Measurements from ENCODE around the gene HDC. TPM values are rescaled to one million over a fixed set of nuclear protein-coding genes. Genes with fewer than 3 reads are reported as not detected.

Gene HDC
- total RNA-seq, 1 donor from 2014 or later = 4.1 TPM

GRCh38 chr15:50248994-50249582, 16.4 kb downstream of the HDC start:
- no peak for TF ChIP-seq CTCF (IDR thresholded peaks at IDR 0.05)
- Histone ChIP-seq H3K27me3 (no peaks in the 10 kb centered on the region), H3K36me3 (no peaks in the 10 kb centered on the region), H3K9me3 (no peaks in the 10 kb centered on the region), H3K4me3 (no peak overlapping the region), H3K27ac (no peak overlapping the region), H3K4me1 (no peaks in the 10 kb centered on the region)
- intact Hi-C loops (cut with DNase I) = no loop called here
- DNase-seq (no peak), ATAC-seq (no peak)

- peak; percentile 91 for ATAC-seq
- no peaks in the 10 kb centered on the region for H3K36me3 ChIP-seq
- no peak overlapping the region for H3K4me3 ChIP-seq
Observed at GRCh38 chr15:50247819-50248655, 17.5 kb downstream of the HDC start.

GRCh38 chr15:50246631-50247030, 18.9 kb downstream of the HDC start:
- intact Hi-C loops (cut with DNase I) = no loop called here
- H3K27me3 ChIP-seq = no peaks in the 10 kb centered on the region
- no peaks in the 10 kb centered on the region for H3K4me1 ChIP-seq
- no peak for DNase-seq
- H3K27ac ChIP-seq = no peak overlapping the region
- H3K36me3 ChIP-seq = no peaks in the 10 kb centered on the region
- ATAC-seq = no peak
- no peak overlapping the region for H3K4me3 ChIP-seq
- H3K9me3 ChIP-seq = no peaks in the 10 kb centered on the region
- no peak for TF ChIP-seq CTCF (IDR thresholded peaks at IDR 0.05)

More at GRCh38 chr15:50247819-50248655, 17.5 kb downstream of the HDC start:
- Histone ChIP-seq H3K27ac (no peak overlapping the region), H3K4me1 (no peaks in the 10 kb centered on the region), H3K27me3 (no peaks in the 10 kb centered on the region), H3K9me3 (no peaks in the 10 kb centered on the region)
- TF ChIP-seq CTCF (IDR thresholded peaks at IDR 0.05) = no peak
- intact Hi-C loops (cut with DNase I) = no loop called here
- DNase-seq = peak; percentile 72

- ATAC-seq (no peak), DNase-seq (no peak)
- H3K27me3 ChIP-seq = no peaks in the 10 kb centered on the region
- no peak for TF ChIP-seq CTCF (IDR thresholded peaks at IDR 0.05)
- no peaks in the 10 kb centered on the region for H3K36me3 ChIP-seq
- no peaks in the 10 kb centered on the region for H3K4me1 ChIP-seq
- no peak overlapping the region for H3K27ac ChIP-seq
- intact Hi-C loops (cut with DNase I) = no loop called here
- H3K9me3 ChIP-seq = no peaks in the 10 kb centered on the region
- no peak overlapping the region for H3K4me3 ChIP-seq
Observed at GRCh38 chr15:50244959-50245624, 20.4 kb downstream of the HDC start.

- H3K27ac ChIP-seq = no peak overlapping the region
- no peaks in the 10 kb centered on the region for H3K36me3 ChIP-seq
- intact Hi-C loops (cut with DNase I) = no loop called here
- ATAC-seq = no peak
- no peaks in the 10 kb centered on the region for H3K9me3 ChIP-seq
- no peak for DNase-seq
- H3K27me3 ChIP-seq = no peaks in the 10 kb centered on the region
- no peak for TF ChIP-seq CTCF (IDR thresholded peaks at IDR 0.05)
- no peak overlapping the region for H3K4me3 ChIP-seq
- no peaks in the 10 kb centered on the region for H3K4me1 ChIP-seq
Observed at GRCh38 chr15:50244153-50244552, 21.4 kb downstream of the HDC start.
